Measurements from ENCODE around the gene USP3. TPM values are rescaled to one million over a fixed set of nuclear protein-coding genes. Genes with fewer than 3 reads are reported as not detected.

USP3 gene
- total and polyA plus RNA-seq, 10 donors = 29.5 to 136 (median 95.0) TPM

GRCh38 chr15:63638839-63639238 lies 134.4 kb downstream of the USP3 start:
- H3K27me3 ChIP-seq (replicated peaks in 1 of 7) = no peaks in the 10 kb centered on the region
- peak overlapping the region in 1 of 8 donors; percentile 42 for H3K27ac ChIP-seq
- 89 to 96% (median 91%) methylated on average over 1 of the region's 1 CpG for WGBS, 5 donors
- intact Hi-C loops (cut with DNase I; ENCODE audit: low total_unique reads) = no loop called here
- H3K9me3 ChIP-seq = no peaks in the 10 kb centered on the region
- H3K4me1 ChIP-seq = no peaks in the 10 kb centered on the region
- TF ChIP-seq POLR2A (IDR thresholded peaks at IDR 0.05) = no peak
- no peak for TF ChIP-seq CTCF (IDR thresholded peaks at IDR 0.05 in 8 of 11, conservative IDR thresholded peaks at IDR 0.05 in 3 of 11)
- TF ChIP-seq POLR2AphosphoS5 (IDR thresholded peaks at IDR 0.05) = no peak
- H3K36me3 ChIP-seq = peaks cover 6 to 100% (median 96%) of the 10 kb centered on the region in 6 donors
- DNase-seq = no peak
- no peak overlapping the region for H3K4me3 ChIP-seq

GRCh38 chr15:63640146-63640545 lies 135.8 kb downstream of the USP3 start:
- Histone ChIP-seq H3K27ac (no peak overlapping the region), H3K4me3 (no peak overlapping the region), H3K27me3 (replicated peaks in 1 of 7) (no peaks in the 10 kb centered on the region), H3K9me3 (no peaks in the 10 kb centered on the region), H3K4me1 (no peaks in the 10 kb centered on the region), H3K36me3 (peaks cover 6 to 100% (median 91%) of the 10 kb centered on the region in 6 donors)
- no peak for DNase-seq
- no peak for TF ChIP-seq POLR2A (IDR thresholded peaks at IDR 0.05)
- no peak for TF ChIP-seq CTCF (IDR thresholded peaks at IDR 0.05 in 8 of 11, conservative IDR thresholded peaks at IDR 0.05 in 3 of 11)
- no peak for TF ChIP-seq POLR2AphosphoS5 (IDR thresholded peaks at IDR 0.05)
- WGBS, 5 donors = 96 to 99% (median 97%) methylated on average over 3 of the region's 3 CpGs
- intact Hi-C loops (cut with DNase I; ENCODE audit: low total_unique reads) = no loop called here

Other genes with a start within 250 kb of the USP3 start
- 10 to 100 TPM; 27.2 to 51.5 (median 35.1) TPM for gene APH1B, start 227.0 kb upstream of the USP3 start, total RNA-seq
- 10 to 100 TPM in 1 of 3 donors, 1 to 10 TPM in 2; 8.7 to 10.0 (median 9.0) TPM for gene APH1B, start 227.0 kb upstream of the USP3 start, polyA plus RNA-seq
- 1 to 10 TPM in 2 of 7 donors, under 1 TPM in 5; 0.25 to 3.3 (median 0.59) TPM for gene CA12, start 122.7 kb upstream of the USP3 start, total RNA-seq
- under 1 TPM; 0.02 to 0.13 (median 0.08) TPM for gene CA12, start 122.7 kb upstream of the USP3 start, polyA plus RNA-seq
- 1 to 10 TPM in 2 of 7 donors, under 1 TPM in 5; 0.13 to 1.7 (median 0.89) TPM for gene FBXL22, start 92.8 kb downstream of the USP3 start, total RNA-seq
- 1 to 10 TPM in 2 of 3 donors, under 1 TPM in 1; 0.37 to 1.2 (median 1.0) TPM for gene FBXL22, start 92.8 kb downstream of the USP3 start, polyA plus RNA-seq